Keratinocyte (primary cell): ENCODE data around the gene ERRFI1. TPM values are rescaled to one million over a fixed set of nuclear protein-coding genes. Genes with fewer than 3 reads are reported as not detected.

Source experiments
- DNase-seq: peaks from one replicate; pipeline ENCODE4 v3.0.0-alpha.2; 2011; ENCODE audit warnings: low read depth, missing footprints, low spot score
- FAIRE-seq: peaks from 2 replicates; lab custom pipeline; 2011; peaks lifted over from hg19 to GRCh38; lab: Jason Lieb, UNC
- H2AFZ ChIP-seq: 2 replicates; pipeline ENCODE4 v1.6.0; 2012; ENCODE audit warnings: low read length, control low read depth, inconsistent platforms; ENCODE audit not compliant: control insufficient read depth
- H3K27ac ChIP-seq: 2 replicates; pipeline ENCODE4 v1.5.1; 2011; ENCODE audit warnings: low read length; ENCODE audit not compliant: control insufficient read depth, insufficient read depth
- H3K27me3 ChIP-seq: 3 replicates; pipeline ENCODE4 v1.6.0; 2011; ENCODE audit warnings: low read length; ENCODE audit not compliant: control insufficient read depth, insufficient read depth; ENCODE audit errors: extremely low read depth
- H3K36me3 ChIP-seq, 2 experiments: 2 replicates in 1 of 2; 3 replicates in 1 of 2; pipeline ENCODE4 v1.5.1; 2011; ENCODE audit warnings: low read length in 2 of 2, mild to moderate bottlenecking in 1 of 2; ENCODE audit not compliant: control insufficient read depth in 2 of 2, insufficient read depth in 2 of 2; ENCODE audit errors: extremely low read depth in 1 of 2
- H3K4me1 ChIP-seq: 3 replicates; pipeline ENCODE4 v1.5.1; 2011; ENCODE audit warnings: low read length; ENCODE audit not compliant: control insufficient read depth, insufficient read depth; ENCODE audit errors: extremely low read depth
- H3K4me2 ChIP-seq: 3 replicates; pipeline ENCODE4 v1.6.0; 2011; ENCODE audit warnings: low read depth, low read length; ENCODE audit not compliant: control insufficient read depth, insufficient read depth; ENCODE audit errors: extremely low read depth
- H3K4me3 ChIP-seq, 3 experiments: fragments of 200-600 bp in 1 of 3; sonication (generic) in 1 of 3; 2 replicates in 2 of 3; 3 replicates in 1 of 3; pipeline ENCODE4 v1.5.1; 2011 to 2016; ENCODE audit warnings: low read length in 3 of 3, mild to moderate bottlenecking in 3 of 3, control low read depth in 2 of 3, inconsistent platforms in 1 of 3, low read depth in 1 of 3, mixed read lengths in 1 of 3, mixed run types in 1 of 3, moderate library complexity in 1 of 3; ENCODE audit not compliant: control insufficient read depth in 2 of 3, insufficient read depth in 2 of 3; ENCODE audit errors: extremely low read depth in 1 of 3
- H3K79me2 ChIP-seq: 2 replicates; pipeline ENCODE4 v1.6.0; 2012; ENCODE audit warnings: low read length; ENCODE audit not compliant: control insufficient read depth, insufficient read depth
- H3K9ac ChIP-seq: 3 replicates; pipeline ENCODE4 v1.6.0; 2011; ENCODE audit warnings: low read length; ENCODE audit not compliant: control insufficient read depth, insufficient read depth; ENCODE audit errors: extremely low read depth
- H3K9me1 ChIP-seq: 3 replicates; pipeline ENCODE4 v1.6.0; 2011; ENCODE audit warnings: low read length; ENCODE audit not compliant: control insufficient read depth, insufficient read depth; ENCODE audit errors: extremely low read depth
- H3K9me3 ChIP-seq: 2 replicates; pipeline ENCODE4 v1.5.1; 2012; ENCODE audit warnings: low read depth, low read length; ENCODE audit not compliant: control insufficient read depth
- H4K20me1 ChIP-seq: 3 replicates; pipeline ENCODE4 v1.6.0; 2011; ENCODE audit warnings: low read length; ENCODE audit not compliant: control insufficient read depth, insufficient read depth; ENCODE audit errors: extremely low read depth
- CTCF ChIP-seq, 3 experiments: IDR thresholded peaks in 1 of 3; conservative IDR thresholded peaks in 1 of 3; optimal IDR thresholded peaks in 1 of 3; 2 replicates in 2 of 3; 3 replicates in 1 of 3; pipeline versions ENCODE3 to v1.5.1; 2011; ENCODE audit warnings: low read length in 3 of 3, mild to moderate bottlenecking in 3 of 3, moderate library complexity in 2 of 3, control low read depth in 1 of 3, inconsistent platforms in 1 of 3; ENCODE audit not compliant: insufficient read depth in 2 of 3; ENCODE audit errors: extremely low read depth in 1 of 3
- EZH2 ChIP-seq: IDR thresholded peaks from one replicate; pipeline ENCODE4 v1.6.1; 2012; ENCODE audit warnings: inconsistent platforms, mild to moderate bottlenecking, low read length, moderate library complexity
- dilution Hi-C: fragments of 300-500 bp; cut with MboI; formaldehyde crosslinking; loops from one replicate; pipeline ENCODE4 v1.7.0; 2020; ENCODE audit warnings: low sequenced_read_pairs; ENCODE audit not compliant: extremely low pct_ligation_motif_present
- polyA plus RNA-seq, 5 experiments: library from polyadenylated mRNA; depleted of rRNA in 3 of 5; stranded (reverse) in 3 of 5; stranded (forward) in 1 of 5; unstranded in 1 of 5; fragments of >200 nt; gene quantifications; 1 replicate in 1 of 5; 2 replicates in 3 of 5; 3 replicates in 1 of 5; pipeline versions ENCODE4 v1.2.1 to v1.2.3, GENCODE V29; 2011 to 2012; ENCODE audit warnings: missing spikeins in 2 of 5, low read depth in 1 of 5, low replicate concordance in 1 of 5

The ERRFI1 gene
- polyA plus RNA-seq, 1 donor (not counting 4 experiments of a cell fraction or from before 2014, with no cell fraction given): 130 TPM

GRCh38 chr1:8027748-8028570 is 1.9 kb upstream of the ERRFI1 start:
- Histone ChIP-seq H3K79me2 (peaks cover 40% of the 10 kb centered on the region), H4K20me1 (peaks cover 7% of the 10 kb centered on the region), H3K9me1 (no peaks in the 10 kb centered on the region), H2AFZ (no peak overlapping the region), H3K4me3 (no peak overlapping the region), H3K4me1 (peaks cover 43% of the 10 kb centered on the region), H3K9me3 (no peaks in the 10 kb centered on the region), H3K27ac (peak overlapping the region; percentile 60), H3K36me3 (peaks cover 0 to 12% of the 10 kb centered on the region in 2 experiments), H3K4me2 (peak overlapping the region; percentile 72), H3K9ac (peak overlapping the region; percentile 19), H3K27me3 (no peaks in the 10 kb centered on the region)
- DNase-seq (no peak), FAIRE-seq (no peak)
- TF ChIP-seq EZH2: no peak
- TF ChIP-seq CTCF (optimal IDR thresholded peaks at IDR 0.05 in 1 of 3, IDR thresholded peaks at IDR 0.05 in 1 of 3, conservative IDR thresholded peaks at IDR 0.05 in 1 of 3; ENCODE audit: extremely low read depth in 1 of 3, insufficient read depth in 2 of 3, low read length in 3 of 3): no peak
- dilution Hi-C loops: no loop called here

GRCh38 chr1:8026976-8027747 is 1.1 kb upstream of the ERRFI1 start:
- H3K4me2 ChIP-seq: peak overlapping the region; percentile 72
- H3K79me2 ChIP-seq: peaks cover 47% of the 10 kb centered on the region
- H3K9me3 ChIP-seq: no peaks in the 10 kb centered on the region
- peaks cover 1 to 16% of the 10 kb centered on the region in 2 experiments for H3K36me3 ChIP-seq
- peak overlapping the region; percentile 17 for H2AFZ ChIP-seq
- DNase-seq (no peak), FAIRE-seq (no peak)
- H3K4me1 ChIP-seq: peaks cover 48% of the 10 kb centered on the region
- peak overlapping the region; percentile 58 for H3K27ac ChIP-seq
- H3K9ac ChIP-seq: peak overlapping the region; percentile 84
- H3K4me3 ChIP-seq: peak overlapping the region; percentile 47 to 57 (median 51)
- no peaks in the 10 kb centered on the region for H3K9me1 ChIP-seq
- peaks cover 7% of the 10 kb centered on the region for H4K20me1 ChIP-seq
- TF ChIP-seq CTCF (optimal IDR thresholded peaks at IDR 0.05 in 1 of 3, IDR thresholded peaks at IDR 0.05 in 1 of 3, conservative IDR thresholded peaks at IDR 0.05 in 1 of 3; ENCODE audit: extremely low read depth in 1 of 3, insufficient read depth in 2 of 3, low read length in 3 of 3): no peak
- no peak for TF ChIP-seq EZH2
- no peaks in the 10 kb centered on the region for H3K27me3 ChIP-seq
- dilution Hi-C loops: no loop called here
